Measurements from ENCODE around the gene GABBR2. TPM values are rescaled to one million over a fixed set of nuclear protein-coding genes. Genes with fewer than 3 reads are reported as not detected.

The GABBR2 gene
- total RNA-seq, 1 experiment from 2014 or later = 1.9 TPM

DNA sequence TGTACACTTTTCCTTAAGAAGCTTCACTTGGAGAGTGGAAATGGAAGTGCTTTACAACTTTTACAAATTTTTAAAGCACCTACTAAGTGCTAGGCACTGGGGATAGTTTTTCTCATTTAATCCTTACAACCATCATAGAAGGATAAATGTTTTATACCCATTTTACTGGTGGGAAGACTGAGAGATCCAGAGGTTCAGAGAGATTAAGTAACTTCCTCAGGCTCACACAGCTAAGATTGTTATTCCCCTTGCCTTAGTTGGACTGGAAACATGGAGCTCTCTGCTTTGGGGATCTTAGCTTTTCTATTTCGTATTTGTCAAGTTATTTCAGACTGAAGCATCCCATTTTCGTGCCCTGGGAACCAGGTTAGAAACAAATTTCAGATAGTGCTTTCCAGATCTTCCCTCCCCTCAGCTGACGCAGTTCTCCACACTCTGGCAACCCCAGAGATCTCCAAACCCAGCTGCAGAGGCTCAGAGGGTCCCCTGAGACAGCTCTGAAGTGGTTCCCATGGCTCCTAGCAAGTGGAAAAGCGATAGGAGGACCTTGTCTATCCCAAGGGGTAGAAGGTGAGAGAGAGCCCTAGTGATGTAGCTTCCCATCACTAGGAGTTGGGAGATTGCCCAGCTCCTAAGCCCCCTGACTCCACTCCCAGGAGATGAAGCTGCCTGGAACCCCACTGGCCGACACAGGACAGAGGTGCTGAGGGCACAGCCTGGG lies 16.2 kb upstream of the GABBR2 start:
- DNase-seq (ENCODE audit: low read depth) = no peak

DNA sequence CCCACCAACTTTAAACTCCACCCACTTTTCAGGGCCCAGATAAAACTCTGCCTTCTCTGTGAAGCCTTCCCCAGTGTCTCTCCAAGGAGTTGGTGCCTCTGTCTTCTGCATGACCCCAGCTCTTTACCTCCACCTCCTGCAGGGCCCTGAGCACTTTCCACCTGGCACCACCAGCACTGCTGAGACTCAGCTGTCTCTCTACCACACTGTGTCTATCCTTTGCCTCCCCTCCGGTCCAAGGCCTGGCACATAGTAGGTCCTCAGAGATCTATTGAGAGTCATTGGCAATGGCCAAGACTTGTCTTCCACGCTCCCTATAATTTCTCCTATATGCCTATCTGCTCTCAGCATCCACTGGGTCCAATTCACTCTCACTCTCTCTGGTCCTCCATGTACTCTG lies 12.9 kb upstream of the GABBR2 start:
- no peak for DNase-seq (ENCODE audit: low read depth)

DNA sequence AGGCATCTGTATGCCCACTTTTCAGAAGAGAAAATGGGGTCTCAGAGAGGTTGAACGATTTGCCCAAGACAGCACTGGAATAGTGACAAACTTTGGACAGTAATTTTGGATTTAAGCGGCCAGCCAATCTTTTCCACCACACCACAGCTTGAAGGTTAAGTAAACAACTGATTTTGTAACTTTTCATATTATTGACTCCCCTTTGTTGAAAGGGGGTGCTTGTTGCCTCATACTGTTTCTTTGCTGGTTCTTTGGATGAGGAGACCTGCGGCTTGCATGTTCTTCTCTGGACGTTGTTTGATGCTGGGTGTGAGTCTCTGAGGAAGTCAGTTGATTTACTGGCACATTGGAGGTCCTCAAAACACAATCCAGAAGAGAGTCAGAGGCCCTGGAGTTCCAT lies 11.7 kb upstream of the GABBR2 start:
- no peak for DNase-seq (ENCODE audit: low read depth)

DNA sequence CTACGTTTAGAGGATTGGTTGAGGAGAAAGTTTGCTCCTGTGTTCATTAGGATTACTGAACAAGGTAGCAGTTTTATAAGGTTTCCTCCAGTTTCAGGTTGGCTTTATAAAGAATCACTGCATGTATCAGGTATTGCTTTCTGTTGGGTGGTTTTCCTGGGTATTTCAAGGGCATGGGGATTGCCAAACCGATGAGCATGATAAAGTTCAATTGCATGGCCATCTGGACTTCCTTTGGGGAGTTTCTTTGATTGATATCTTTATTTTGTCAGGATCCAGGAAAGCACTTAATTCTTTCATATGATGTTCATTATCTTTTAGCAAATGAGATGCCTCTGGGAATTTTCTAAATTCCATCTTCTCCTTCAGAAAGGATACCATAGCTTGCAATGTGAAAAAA lies 10.3 kb upstream of the GABBR2 start:
- DNase-seq (ENCODE audit: low read depth) = no peak

DNA sequence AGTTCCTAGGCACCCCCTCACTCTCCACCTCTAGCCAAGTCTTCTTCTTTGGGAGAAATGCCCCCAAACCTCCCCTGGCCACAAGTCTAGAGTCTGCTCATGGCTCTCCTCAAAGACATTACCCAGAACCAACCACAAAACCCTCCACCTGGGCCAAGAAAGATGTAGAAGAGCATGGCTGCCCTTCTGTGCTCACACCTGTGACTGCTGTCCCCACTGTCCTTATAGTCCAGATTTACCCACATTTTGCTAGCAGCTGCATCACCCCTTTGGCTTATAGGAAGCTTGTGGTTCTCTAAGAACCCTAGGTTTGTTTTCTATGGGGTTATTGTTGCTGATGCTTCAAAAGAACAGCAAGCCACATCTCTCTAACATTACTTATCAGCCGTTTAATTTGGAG lies 6.1 kb upstream of the GABBR2 start:
- no peak for DNase-seq (ENCODE audit: low read depth)

DNA sequence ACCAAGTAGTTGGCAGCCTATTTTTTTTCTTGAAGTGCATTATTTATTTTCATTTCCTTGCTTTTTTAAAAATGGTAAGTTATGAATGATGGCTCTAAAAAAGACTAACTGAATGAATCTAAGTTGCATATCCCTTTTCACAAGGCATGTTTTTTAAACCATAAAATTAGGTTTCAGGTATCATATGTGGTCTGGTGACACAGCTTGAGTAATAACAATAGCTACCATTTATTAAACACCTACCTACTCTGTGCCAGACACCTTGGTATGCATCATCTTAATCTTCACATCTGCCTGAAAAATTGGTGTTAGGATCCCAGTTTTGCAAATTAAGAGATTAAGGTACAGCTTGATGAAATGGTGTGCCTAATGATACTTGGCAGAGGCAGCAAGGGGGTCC lies 4.3 kb upstream of the GABBR2 start:
- DNase-seq (ENCODE audit: low read depth) = no peak

DNA sequence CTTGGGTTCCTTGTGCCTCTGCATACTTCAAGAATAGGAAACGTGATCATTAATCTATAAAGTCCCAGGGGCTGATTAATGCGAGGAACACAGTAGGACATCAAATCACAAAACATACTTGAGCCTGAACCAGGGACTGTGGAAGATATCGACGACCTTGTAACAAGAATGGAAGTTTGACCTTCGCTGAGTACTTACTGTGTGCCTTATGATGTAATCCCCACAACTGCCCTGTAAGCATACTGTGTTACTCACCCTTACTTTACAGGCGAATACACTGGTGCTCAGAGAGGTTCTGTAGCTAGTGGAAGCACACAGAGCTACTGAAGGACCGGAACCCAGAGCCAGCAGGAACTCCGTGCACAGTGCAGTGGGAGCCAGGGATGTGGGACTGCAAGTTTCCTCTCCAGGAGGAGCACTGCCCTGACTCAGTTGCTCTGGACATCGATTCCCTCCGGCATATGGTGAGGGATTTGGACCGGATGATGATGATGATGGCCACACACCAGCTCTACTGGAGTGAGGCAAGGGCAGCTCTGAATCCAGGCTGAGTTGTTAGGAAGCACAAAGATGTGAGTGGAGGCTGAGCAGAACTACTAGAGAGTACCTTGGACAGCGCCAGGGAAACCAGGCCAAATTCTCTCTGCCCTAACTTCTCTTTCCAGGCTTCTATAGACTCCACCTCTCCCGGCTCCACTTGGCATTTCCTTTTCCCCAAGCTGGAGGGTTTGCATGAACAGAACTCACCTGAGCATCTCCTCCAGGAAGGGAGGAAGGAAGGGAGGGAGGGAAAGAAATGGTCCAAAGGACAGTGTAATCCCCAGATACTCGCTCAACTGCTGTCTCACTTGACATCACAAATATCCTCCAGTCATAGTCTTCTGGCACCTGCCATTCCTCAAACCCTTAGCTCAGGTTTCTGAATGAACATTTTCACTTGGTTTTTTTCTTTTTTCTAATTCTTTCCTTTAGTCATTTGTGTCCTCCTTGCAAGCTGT lies 1.5 kb upstream of the GABBR2 start:
- DNase-seq (ENCODE audit: low read depth) = peak; percentile 32

DNA sequence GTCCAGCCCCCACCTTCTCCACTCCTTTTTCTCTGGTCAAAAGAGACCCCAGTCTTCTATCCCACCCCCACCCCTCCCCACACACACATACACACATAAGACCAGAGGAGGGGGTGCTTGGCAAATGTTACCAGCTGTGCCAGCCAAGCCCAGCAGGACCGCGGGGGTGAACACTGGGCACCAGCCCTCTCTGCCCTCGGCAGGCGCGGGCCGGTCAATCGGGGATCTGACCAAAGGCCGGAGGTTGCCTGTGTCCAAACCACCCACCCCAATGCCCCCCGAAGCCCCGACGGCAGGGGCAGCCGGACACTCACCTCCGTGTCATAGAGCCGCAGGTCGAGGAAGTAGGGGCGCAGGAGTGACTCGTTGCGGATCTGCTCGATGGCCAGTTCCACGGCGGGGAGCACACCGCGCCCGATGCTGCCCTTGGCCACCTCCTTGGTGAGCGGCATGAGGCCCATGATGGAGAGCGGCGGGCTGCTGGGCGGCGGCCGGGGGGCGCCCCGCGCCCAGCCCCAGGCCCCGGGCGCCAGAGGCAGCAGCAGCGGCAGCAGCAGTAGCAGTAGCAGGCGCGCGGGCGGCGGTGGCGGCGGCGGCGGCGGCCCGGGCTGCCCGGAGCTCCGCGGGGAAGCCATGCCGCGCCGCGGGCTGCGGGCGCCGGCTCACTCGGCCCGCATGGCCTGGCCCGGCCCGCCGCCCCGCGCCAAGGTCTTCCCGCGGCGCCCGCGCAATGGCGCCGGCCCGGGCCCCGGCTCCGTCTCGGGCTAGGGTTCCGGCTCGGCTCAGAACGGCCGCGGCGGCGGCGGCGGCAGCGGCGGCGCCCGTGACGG lies 417 bp downstream of the GABBR2 start:
- DNase-seq (ENCODE audit: low read depth) = no peak

DNA sequence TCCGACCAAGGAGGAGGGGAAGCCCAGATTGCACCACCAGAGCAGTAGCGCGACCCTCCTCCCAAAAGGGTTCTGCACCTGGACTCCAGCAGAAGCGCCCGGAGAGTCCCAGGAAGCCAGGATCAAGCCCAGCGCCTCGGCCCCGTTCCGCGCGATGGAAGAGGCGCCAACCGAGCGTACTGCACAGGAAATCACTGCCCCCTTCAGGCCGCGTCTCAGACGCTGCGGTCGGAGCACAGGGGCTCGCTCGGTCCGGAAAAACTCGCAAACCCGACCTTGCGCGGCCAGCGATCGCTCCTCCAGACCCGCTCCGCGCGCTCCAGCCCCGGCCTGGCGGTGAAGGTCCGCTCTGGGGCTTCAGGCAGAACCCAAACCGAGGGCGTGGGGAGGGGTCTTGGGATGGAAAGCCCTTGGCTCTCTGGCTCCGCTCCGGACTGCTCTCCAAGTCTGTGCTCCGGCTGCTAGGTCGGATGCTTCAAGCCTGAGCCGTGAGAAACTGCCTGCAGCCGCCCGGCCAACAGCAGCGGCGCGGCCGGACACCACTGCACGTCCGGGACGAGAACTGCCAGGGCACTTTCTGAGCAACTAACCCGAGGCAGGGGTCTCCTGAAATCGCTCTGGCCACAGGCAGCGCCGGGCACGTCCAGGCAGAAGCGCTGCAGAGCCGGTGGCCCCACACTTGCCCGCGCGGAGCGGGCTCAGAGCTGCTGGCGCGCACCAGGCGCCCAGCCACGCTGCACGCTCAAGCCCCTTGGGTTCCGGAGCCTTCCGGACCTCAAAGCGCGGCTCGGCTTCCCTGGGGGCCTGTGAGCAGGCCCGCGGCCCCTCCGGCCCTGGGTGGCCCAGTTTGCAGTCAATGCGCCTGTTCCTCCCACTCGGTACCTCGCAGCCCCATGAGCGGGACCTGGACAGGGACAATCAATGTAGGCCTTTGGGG lies 1.3 kb downstream of the GABBR2 start:
- peak; percentile 53 for DNase-seq (ENCODE audit: low read depth)

DNA sequence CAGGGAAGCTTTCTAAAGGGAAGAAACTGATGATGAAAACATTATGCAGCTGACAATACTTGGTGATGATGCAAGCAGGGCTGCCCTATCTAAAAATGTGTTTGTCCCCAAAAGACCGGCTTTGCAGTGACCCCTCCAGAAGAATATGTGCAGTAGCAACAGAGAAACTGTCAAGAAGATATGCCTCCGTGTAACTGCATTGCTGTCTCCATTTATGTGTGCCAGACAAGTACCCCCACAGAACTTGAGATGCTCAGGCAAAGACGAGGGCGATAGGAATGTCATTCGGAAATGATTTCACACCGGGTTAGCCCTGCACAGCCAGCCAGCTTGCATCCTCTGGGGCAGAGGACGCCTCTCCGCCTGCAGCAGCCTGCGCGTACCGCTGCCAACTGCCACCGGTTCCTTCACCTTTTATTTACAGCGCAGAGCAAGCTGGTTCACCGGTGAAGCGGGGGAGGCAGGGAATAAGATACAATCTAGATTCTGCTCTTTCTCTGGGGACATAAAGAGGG lies 2.0 kb downstream of the GABBR2 start:
- no peak for DNase-seq (ENCODE audit: low read depth)

DNA sequence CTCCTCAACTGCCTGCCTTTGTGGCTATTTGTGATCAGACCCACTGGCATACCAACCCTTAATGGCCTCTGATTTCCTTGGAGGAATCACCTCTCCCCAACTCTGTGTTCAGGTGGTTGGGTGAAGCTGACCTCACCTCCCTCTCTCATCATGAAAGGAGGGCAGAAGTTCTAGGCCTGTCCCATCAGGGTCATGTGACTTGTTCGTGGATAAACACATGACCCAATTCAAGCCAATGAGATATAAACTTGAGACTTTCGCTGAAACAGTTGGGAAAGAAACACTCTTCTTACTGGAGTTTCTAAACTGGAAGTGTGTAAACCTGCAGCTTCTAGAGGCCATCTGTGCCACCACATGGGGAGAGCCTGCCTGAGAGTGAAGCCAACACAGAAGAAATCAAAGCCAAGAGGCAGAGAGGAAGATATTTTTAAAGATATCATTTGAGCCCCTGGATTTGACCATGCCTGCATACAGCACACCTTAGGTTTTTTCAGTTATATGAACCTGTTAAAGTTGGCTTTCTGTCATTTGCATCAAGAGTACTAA lies 5.8 kb downstream of the GABBR2 start:
- no peak for DNase-seq (ENCODE audit: low read depth)

DNA sequence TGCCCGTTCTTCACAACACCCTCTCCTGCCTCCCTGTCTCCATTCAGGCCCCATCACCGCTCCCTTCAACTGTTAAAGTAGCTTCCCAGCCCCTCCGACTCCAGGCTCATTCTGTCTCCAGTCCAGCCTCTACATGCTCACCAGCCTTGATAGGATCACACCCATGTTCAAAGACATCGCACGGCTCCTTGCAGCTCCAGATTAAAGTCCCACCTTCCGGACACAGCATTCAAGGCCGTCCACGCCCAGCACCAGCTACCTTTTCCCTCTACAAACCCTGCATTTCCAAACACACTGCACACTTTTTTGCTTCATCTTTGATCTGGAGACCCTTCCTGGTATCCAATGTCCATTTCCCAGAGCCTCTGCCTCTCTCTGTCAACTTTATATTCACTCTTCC lies 6.4 kb downstream of the GABBR2 start:
- no peak for DNase-seq (ENCODE audit: low read depth)

DNA sequence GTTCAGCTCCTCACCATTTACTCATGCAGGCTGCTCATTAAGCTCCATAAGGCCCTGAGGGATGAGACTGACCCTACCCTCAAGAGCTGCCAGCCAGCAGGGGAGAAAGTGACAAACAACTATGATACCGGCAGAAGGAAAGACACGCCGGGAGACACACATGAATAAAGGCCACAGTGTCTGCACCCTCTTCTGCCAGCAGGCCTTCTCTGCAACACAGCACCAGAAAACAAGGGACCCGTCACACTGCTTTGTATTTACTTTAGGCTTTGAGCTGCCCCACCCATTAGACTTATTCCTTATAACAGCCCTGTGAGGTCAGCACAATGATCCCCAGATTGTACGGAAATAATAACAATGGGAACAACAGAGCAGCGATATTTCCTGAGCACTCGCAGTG lies 7.2 kb downstream of the GABBR2 start:
- DNase-seq (ENCODE audit: low read depth) = no peak

DNA sequence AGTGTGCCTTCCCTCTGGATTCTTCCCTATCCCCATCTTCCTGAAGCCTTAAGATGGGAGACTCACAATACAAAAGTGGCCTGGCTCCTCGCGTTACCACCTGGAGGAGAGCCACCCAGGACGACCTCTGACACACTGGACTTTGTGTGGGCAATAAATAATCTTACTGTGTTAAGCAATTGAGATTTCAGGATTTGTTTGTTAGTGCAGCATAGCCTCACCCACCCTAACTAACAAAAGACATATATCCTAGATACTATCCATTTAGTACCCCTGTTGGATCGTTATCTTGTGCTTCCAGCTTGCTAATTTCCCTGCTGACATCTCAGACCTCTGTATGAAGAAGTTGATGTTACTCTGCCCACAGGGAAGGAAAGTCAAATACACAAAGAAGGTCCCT lies 7.9 kb downstream of the GABBR2 start:
- DNase-seq (ENCODE audit: low read depth) = no peak

DNA sequence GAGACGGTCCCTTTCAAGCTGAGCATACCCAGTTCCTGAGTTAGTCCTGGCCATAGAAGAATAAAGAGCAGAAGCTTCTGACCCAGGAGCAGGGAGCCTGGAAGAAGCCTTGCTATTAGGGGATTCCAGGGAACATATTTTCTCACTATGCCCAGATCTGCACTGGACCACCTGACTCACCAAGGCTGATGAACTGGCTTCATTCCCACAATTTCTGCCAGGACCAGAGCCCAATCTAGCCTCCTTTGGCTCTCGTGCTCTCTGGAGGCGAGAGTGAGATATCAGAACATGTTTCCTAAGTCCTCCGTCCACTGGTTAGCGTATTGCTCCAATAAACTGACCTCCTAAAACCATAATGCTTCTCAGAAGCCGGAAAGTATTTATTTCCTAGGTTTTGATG lies 9.9 kb downstream of the GABBR2 start:
- DNase-seq (ENCODE audit: low read depth) = no peak

DNA sequence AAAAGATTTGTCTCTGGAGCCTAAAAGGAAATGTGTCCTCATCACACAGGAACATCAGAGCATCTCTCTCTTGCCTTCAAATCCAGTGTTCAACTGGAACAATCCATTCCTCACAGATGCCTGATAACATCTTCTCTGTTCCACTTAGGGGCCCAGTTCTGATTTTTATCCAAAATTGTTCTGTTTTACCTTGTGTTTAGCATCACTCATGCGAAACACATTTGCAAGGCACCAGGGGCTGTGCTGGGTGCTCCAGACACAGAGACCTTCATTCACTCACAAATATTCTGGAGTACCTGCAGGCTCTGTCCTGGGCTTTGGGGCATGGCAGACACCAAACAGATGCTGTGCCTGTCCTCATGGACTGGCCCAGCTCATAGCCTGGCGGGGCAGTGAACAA lies 13.8 kb downstream of the GABBR2 start:
- DNase-seq (ENCODE audit: low read depth) = no peak

DNA sequence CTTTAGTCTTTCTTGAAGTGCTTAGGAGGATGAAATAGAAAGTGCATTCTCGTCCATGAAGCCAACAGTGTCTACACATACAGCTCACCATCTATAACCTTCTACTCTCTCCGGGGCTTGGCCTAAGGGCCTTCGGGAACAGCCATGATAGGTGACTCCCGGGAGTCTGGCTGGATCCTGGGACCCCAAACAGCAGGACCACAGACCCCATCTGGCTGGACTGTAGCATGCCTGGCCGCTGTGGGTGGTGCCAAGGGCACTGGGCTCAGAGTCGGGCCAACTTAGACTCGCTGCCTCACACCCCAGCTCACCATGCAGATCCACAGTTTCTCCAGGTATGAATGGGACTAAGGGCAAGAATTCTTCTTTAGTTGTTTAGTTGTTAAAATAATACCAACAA lies 16.3 kb downstream of the GABBR2 start:
- no peak for DNase-seq (ENCODE audit: low read depth)

DNA sequence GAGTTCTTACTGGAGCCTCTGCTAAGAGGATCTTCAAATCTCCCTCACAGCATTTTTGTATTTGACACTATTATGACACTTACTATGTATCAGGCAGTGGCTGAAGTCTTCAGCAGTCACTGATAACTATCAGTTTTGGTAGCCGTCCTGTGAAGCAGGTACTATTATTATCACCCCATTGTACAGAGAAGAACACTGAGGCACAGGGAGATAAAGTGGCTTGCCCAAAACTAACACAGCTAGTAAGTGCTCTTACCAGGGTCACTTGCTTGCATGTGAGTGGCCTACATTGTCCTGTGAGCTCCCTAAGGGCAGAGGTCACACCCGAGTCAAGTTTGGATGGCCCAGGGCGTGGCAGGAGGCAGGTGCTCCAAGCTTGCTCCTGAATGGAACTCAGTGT lies 16.8 kb downstream of the GABBR2 start:
- no peak for DNase-seq (ENCODE audit: low read depth)

DNA sequence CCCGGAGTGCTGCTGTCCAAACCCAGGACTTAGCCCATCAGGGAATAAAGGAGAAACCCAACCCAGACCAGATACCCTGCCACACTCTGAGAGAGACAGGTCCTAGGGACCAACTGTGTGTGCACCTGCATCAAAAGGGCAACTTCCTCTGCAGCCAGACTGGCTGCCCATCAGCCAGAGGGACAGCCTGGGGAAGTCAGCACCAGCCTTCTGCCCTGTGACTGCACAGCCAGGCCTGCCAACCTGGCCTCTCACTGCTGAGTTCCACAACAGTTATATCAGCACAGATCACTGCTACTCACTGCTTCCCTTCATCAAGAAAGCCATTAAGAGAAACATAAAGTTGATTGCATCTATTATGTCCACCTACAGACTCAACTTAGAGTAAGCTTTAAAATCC lies 18.0 kb downstream of the GABBR2 start:
- no peak for DNase-seq (ENCODE audit: low read depth)
